DOHH2 (cell line): ENCODE measurements around the gene RARS2.

Experiments
- H3F3A ChIP-seq: fragments of 200-600 bp; sonication (generic), shearing (Covaris generic); 2 replicates; pipeline ENCODE4 v1.6.0; 2016; ENCODE audit warnings: antibody characterized with exemption, mild to moderate bottlenecking; ENCODE audit not compliant: control insufficient read depth, insufficient read depth
- H3K27ac ChIP-seq: fragments of 200-600 bp; sonication (generic); 2 replicates; pipeline ENCODE4 v1.5.1; 2014; ENCODE audit warnings: low read depth, mild to moderate bottlenecking, low read length, moderate library complexity
- H3K27me3 ChIP-seq: fragments of 200-600 bp; sonication (generic); 2 replicates; pipeline ENCODE4 v1.6.1; 2014; ENCODE audit warnings: mild to moderate bottlenecking, low read length, mixed read lengths; ENCODE audit not compliant: control insufficient read depth
- H3K36me3 ChIP-seq: fragments of 200-600 bp; sonication (generic); 2 replicates; pipeline ENCODE4 v1.6.1; 2014; ENCODE audit warnings: mild to moderate bottlenecking, low read length, moderate library complexity, mixed read lengths; ENCODE audit not compliant: control insufficient read depth
- H3K4me1 ChIP-seq: fragments of 200-600 bp; sonication (generic); 2 replicates; pipeline ENCODE4 v1.6.1; 2014; ENCODE audit warnings: mild to moderate bottlenecking, low read length, mixed read lengths; ENCODE audit not compliant: control insufficient read depth
- H3K4me2 ChIP-seq: fragments of 200-600 bp; sonication (generic); 2 replicates; pipeline ENCODE4 v1.6.0; 2014; ENCODE audit warnings: mild to moderate bottlenecking, low read length, moderate library complexity
- H3K4me3 ChIP-seq: fragments of 200-600 bp; sonication (generic); 2 replicates; pipeline ENCODE4 v1.5.1; 2014; ENCODE audit warnings: mild to moderate bottlenecking, low read length, mixed read lengths
- H3K79me2 ChIP-seq: fragments of 200-600 bp; sonication (generic); 2 replicates; pipeline ENCODE4 v1.6.1; 2014; ENCODE audit warnings: mild to moderate bottlenecking, low read length, mixed read lengths; ENCODE audit not compliant: control insufficient read depth
- H3K9me2 ChIP-seq: fragments of 200-600 bp; sonication (generic); replicated peaks from 2 replicates; pipeline ENCODE4 v1.6.1; 2014; ENCODE audit warnings: mild to moderate bottlenecking, low read length, mixed read lengths; ENCODE audit not compliant: control insufficient read depth
- H3K9me3 ChIP-seq: fragments of 200-600 bp; sonication (generic); 2 replicates; pipeline ENCODE4 v1.6.1; 2014; ENCODE audit warnings: antibody characterized with exemption, low read length, mixed read lengths; ENCODE audit not compliant: control insufficient read depth, insufficient read depth
- H4K20me1 ChIP-seq: fragments of 200-600 bp; sonication (generic); 2 replicates; pipeline ENCODE4 v1.6.0; 2014; ENCODE audit warnings: low read depth, mild to moderate bottlenecking, antibody characterized with exemption, low read length, moderate library complexity; ENCODE audit not compliant: control insufficient read depth, insufficient read depth
- CTCF ChIP-seq: fragments of 200-600 bp; sonication (generic); IDR thresholded peaks from one replicate; pipeline ENCODE4 v1.5.1; 2014; ENCODE audit warnings: antibody characterized with exemption, mild to moderate bottlenecking, low read depth, low read length; ENCODE audit not compliant: poor library complexity, severe bottlenecking
- EZH2phosphoT487 ChIP-seq: fragments of 200-600 bp; sonication (generic); IDR thresholded peaks from 2 replicates; pipeline ENCODE4 v1.6.1; 2017; ENCODE audit warnings: borderline replicate concordance, mild to moderate bottlenecking, antibody characterized with exemption, low read length, moderate library complexity, mixed read lengths

Gene RARS2

GRCh38 chr6:87573307-87574024, 16.3 kb downstream of the RARS2 start:
- Histone ChIP-seq H3F3A (no peaks in the 10 kb centered on the region), H3K27ac (no peak overlapping the region), H4K20me1 (no peaks in the 10 kb centered on the region), H3K4me2 (no peak overlapping the region), H3K79me2 (peaks cover 87% of the 10 kb centered on the region), H3K27me3 (no peaks in the 10 kb centered on the region), H3K9me3 (no peaks in the 10 kb centered on the region), H3K9me2 (no peaks in the 10 kb centered on the region), H3K4me3 (no peak overlapping the region), H3K36me3 (peaks cover 31% of the 10 kb centered on the region), H3K4me1 (peaks cover 24% of the 10 kb centered on the region)
- TF ChIP-seq CTCF (no peak), EZH2phosphoT487 (no peak)

GRCh38 chr6:87572883-87573282, 16.9 kb downstream of the RARS2 start:
- Histone ChIP-seq H3K4me2 (no peak overlapping the region), H4K20me1 (no peaks in the 10 kb centered on the region), H3K9me2 (no peaks in the 10 kb centered on the region), H3K4me1 (peaks cover 24% of the 10 kb centered on the region), H3K4me3 (no peak overlapping the region), H3K9me3 (no peaks in the 10 kb centered on the region), H3K27ac (no peak overlapping the region), H3F3A (no peaks in the 10 kb centered on the region), H3K36me3 (peaks cover 34% of the 10 kb centered on the region), H3K79me2 (peaks cover 86% of the 10 kb centered on the region), H3K27me3 (no peaks in the 10 kb centered on the region)
- TF ChIP-seq CTCF: no peak

GRCh38 chr6:87572021-87572420, 17.8 kb downstream of the RARS2 start:
- no peak overlapping the region for H3K27ac ChIP-seq

More at GRCh38 chr6:87572021-87572420, 17.8 kb downstream of the RARS2 start:
- no peaks in the 10 kb centered on the region for H4K20me1 ChIP-seq
- H3K9me3 ChIP-seq: no peaks in the 10 kb centered on the region
- TF ChIP-seq CTCF (no peak), EZH2phosphoT487 (no peak)
- peaks cover 77% of the 10 kb centered on the region for H3K79me2 ChIP-seq
- no peak overlapping the region for H3K4me3 ChIP-seq
- H3F3A ChIP-seq: no peaks in the 10 kb centered on the region
- H3K27me3 ChIP-seq: no peaks in the 10 kb centered on the region
- no peaks in the 10 kb centered on the region for H3K9me2 ChIP-seq
- H3K4me1 ChIP-seq: peaks cover 24% of the 10 kb centered on the region
- no peak overlapping the region for H3K4me2 ChIP-seq
- H3K36me3 ChIP-seq: peaks cover 31% of the 10 kb centered on the region
